Measurements from ENCODE around the gene AATK.

- TF ChIP-seq CTCF (conservative IDR thresholded peaks at IDR 0.05 in 1 of 2, IDR thresholded peaks at IDR 0.05 in 1 of 2; ENCODE audit: extremely low read depth in 1 of 2, insufficient read depth in 1 of 2, low read depth in 1 of 2, low read length in 2 of 2) (no peak), EZH2 (IDR thresholded peaks at IDR 0.05; ENCODE audit: borderline replicate concordance, low read length) (no peak)
Observed at GRCh38 chr17:81186203-81186602, 20.2 kb upstream of the AATK start.
